GM23338 (cell line): ENCODE data around the gene ONECUT3. TPM values are rescaled to one million over a fixed set of nuclear protein-coding genes. Genes with fewer than 3 reads are reported as not detected.

Experiments
- ATAC-seq: fragments of 200-7000 bp; cut with Tn5 transposase; 3 replicates; pipeline ENCODE4 v1.9.1; 2020
- DNase-seq: peaks from one replicate; pipeline ENCODE4 v3.0.0-alpha.2; 2015; ENCODE audit warnings: low spot score
- H2AFZ ChIP-seq: fragments of 200-600 bp; sonication (generic); 2 replicates; pipeline ENCODE4 v1.8.0; 2016; ENCODE audit warnings: antibody characterized with exemption, mild to moderate bottlenecking, moderate library complexity
- H3F3A ChIP-seq: fragments of 200-600 bp; sonication (generic); replicated peaks from 2 replicates; pipeline ENCODE4 v1.8.0; 2017; ENCODE audit warnings: antibody characterized with exemption, mixed run types, low read depth
- H3K27ac ChIP-seq: fragments of 200-600 bp; sonication (generic); 2 replicates; pipeline ENCODE4 v1.6.1; 2016; ENCODE audit warnings: low read depth
- H3K27me3 ChIP-seq: fragments of 200-600 bp; sonication (generic); 2 replicates; pipeline ENCODE4 v1.8.0; 2016; ENCODE audit warnings: mild to moderate bottlenecking, mixed run types, moderate library complexity; ENCODE audit not compliant: insufficient read depth
- H3K36me3 ChIP-seq: fragments of 200-600 bp; sonication (generic); 2 replicates; pipeline ENCODE4 v1.8.0; 2016; ENCODE audit warnings: mild to moderate bottlenecking; ENCODE audit not compliant: insufficient read depth
- H3K4me1 ChIP-seq: fragments of 200-600 bp; sonication (generic); 2 replicates; pipeline ENCODE4 v1.8.0; 2016; ENCODE audit warnings: mild to moderate bottlenecking, moderate library complexity; ENCODE audit not compliant: insufficient read depth
- H3K4me2 ChIP-seq: fragments of 200-600 bp; sonication (generic); 2 replicates; pipeline ENCODE4 v1.7.1; 2017; ENCODE audit warnings: mixed run types
- H3K4me3 ChIP-seq: fragments of 200-600 bp; sonication (generic); 2 replicates; pipeline ENCODE4 v1.6.1; 2016; ENCODE audit warnings: mixed run types
- H3K79me2 ChIP-seq: fragments of 200-600 bp; sonication (generic); replicated peaks from 2 replicates; pipeline ENCODE4 v1.8.0; 2017; ENCODE audit warnings: mild to moderate bottlenecking; ENCODE audit not compliant: insufficient read depth
- H3K9me2 ChIP-seq: fragments of 200-600 bp; sonication (generic); 2 replicates; pipeline ENCODE4 v1.8.0; 2017; ENCODE audit not compliant: insufficient read depth
- H4K20me1 ChIP-seq: fragments of 200-600 bp; sonication (generic); replicated peaks from 2 replicates; pipeline ENCODE4 v1.8.0; 2017; ENCODE audit warnings: mild to moderate bottlenecking; ENCODE audit not compliant: insufficient read depth
- H3K27ac Mint-ChIP-seq: 2 replicates; pipeline ENCODE4 v1.8.0; 2020; ENCODE audit warnings: inconsistent platforms, mild to moderate bottlenecking, moderate library complexity, mixed read lengths
- H3K27me3 Mint-ChIP-seq: 3 replicates; pipeline ENCODE4 v1.8.0; 2022; ENCODE audit warnings: low read depth, mild to moderate bottlenecking, moderate library complexity, mixed read lengths, inconsistent platforms; ENCODE audit not compliant: insufficient read depth, poor library complexity
- H3K36me3 Mint-ChIP-seq: 3 replicates; pipeline ENCODE4 v1.8.0; 2021; ENCODE audit warnings: low read depth, mild to moderate bottlenecking, inconsistent platforms, moderate library complexity, mixed read lengths
- H3K4me1 Mint-ChIP-seq: 3 replicates; pipeline ENCODE4 v1.8.0; 2020; ENCODE audit warnings: mild to moderate bottlenecking, inconsistent platforms, mixed read lengths
- H3K4me3 Mint-ChIP-seq: 3 replicates; pipeline ENCODE4 v1.8.0; 2021; ENCODE audit warnings: moderate library complexity, mild to moderate bottlenecking, inconsistent platforms, mixed read lengths
- H3K9me3 Mint-ChIP-seq: 3 replicates; pipeline ENCODE4 v1.8.0; 2020; ENCODE audit warnings: moderate library complexity, mild to moderate bottlenecking, inconsistent platforms, mixed read lengths
- CREB1 ChIP-seq: fragments of 250-450 bp; sonication (Bioruptor Pico); IDR thresholded peaks from 2 replicates; pipeline ENCODE4 v1.5.0; 2020; ENCODE audit warnings: low read depth, mild to moderate bottlenecking, moderate library complexity
- CTCF ChIP-seq, 2 experiments: fragments of 200-600 bp in 1 of 2; sonication (generic) in 1 of 2; conservative IDR thresholded peaks; 2 replicates each; pipeline versions ENCODE4 v1.5.1 to v1.6.1; 2016 to 2017; ENCODE audit warnings: antibody characterized with exemption in 2 of 2, low read depth in 2 of 2, mild to moderate bottlenecking in 2 of 2, moderate library complexity in 1 of 2
- NANOG ChIP-seq: IDR thresholded peaks from 2 replicates; pipeline ENCODE4 v1.6.1; 2016; ENCODE audit warnings: antibody characterized with exemption, borderline replicate concordance
- POLR2AphosphoS5 ChIP-seq: IDR thresholded peaks from 2 replicates; pipeline ENCODE4 v1.6.1; 2016; ENCODE audit warnings: antibody characterized with exemption, low read depth
- ZNF114 ChIP-seq: fragments of 250-450 bp; sonication (Bioruptor Pico); IDR thresholded peaks from 2 replicates; pipeline ENCODE4 v1.5.0; 2020; ENCODE audit warnings: mild to moderate bottlenecking, moderate library complexity
- ZNF331 ChIP-seq: fragments of 250-450 bp; sonication (Bioruptor Pico); IDR thresholded peaks from 2 replicates; pipeline ENCODE4 v1.5.0; 2020; ENCODE audit warnings: low read depth, mild to moderate bottlenecking, moderate library complexity
- polyA plus RNA-seq: library from polyadenylated mRNA; unstranded; fragments of >200 nt; fragmentation: Nextera tagmentation; extraction: Ambion mirVana; gene quantifications from 2 replicates; pipeline ENCODE4 v1.2.1, GENCODE V29; 2016
- total RNA-seq: library from RNA; depleted of rRNA; stranded (reverse); fragments of >200 nt; shearing (Covaris generic); gene quantifications from 2 replicates; pipeline ENCODE4 v1.2.3, GENCODE V29; 2014

Gene ONECUT3
- total and polyA plus RNA-seq, 2 experiments from 2014 or later, result not detected

DNA sequence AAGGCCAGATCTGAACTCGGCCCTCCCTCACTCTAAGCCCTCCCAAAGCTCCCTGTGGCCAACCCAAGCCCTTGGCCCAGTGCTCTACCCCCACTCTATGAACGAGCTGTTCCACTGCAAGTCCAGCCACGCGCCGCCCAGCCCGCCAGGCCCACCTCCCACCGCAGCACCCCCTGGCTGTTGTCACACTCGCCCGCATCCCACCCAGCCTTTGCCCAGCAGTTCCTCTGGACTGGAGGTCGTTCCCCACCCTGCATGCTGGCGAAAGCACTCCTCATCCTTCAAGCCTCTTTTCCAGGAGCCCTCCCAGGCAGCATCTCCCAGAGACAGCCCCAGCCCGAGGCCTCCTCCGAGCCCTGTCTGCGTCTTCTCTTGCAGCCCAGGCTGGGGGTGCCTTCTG is 33.1 kb upstream of the ONECUT3 start:
- H3K27me3 ChIP-seq, result peaks cover 28% of the 10 kb centered on the region
- peak overlapping the region; percentile 47; the same call in 1 of the 2 replicates for H2AFZ ChIP-seq
- H3K4me2 ChIP-seq, result no peak overlapping the region
- no peaks in the 10 kb centered on the region for H4K20me1 ChIP-seq
- Mint-ChIP-seq H3K4me3 (no peak overlapping the region), H3K36me3 (no peaks in the 10 kb centered on the region; the same call in 2 of the 3 replicates), H3K4me1 (peaks cover 17% of the 10 kb centered on the region), H3K9me3 (peaks cover 6% of the 10 kb centered on the region; the same call in 2 of the 3 replicates), H3K27me3 (peaks cover 35% of the 10 kb centered on the region), H3K27ac (no peak overlapping the region)
- DNase-seq (peak; percentile 36), ATAC-seq (no peak; the same call in 1 of the 3 replicates)
- H3K4me3 ChIP-seq, result no peak overlapping the region
- no peak overlapping the region for H3K27ac ChIP-seq
- no peaks in the 10 kb centered on the region for H3K79me2 ChIP-seq
- H3K4me1 ChIP-seq, result no peaks in the 10 kb centered on the region
- H3F3A ChIP-seq, result 0 out of 2 replicates have a peak, but pooled peaks cover 15% of the 10 kb centered on the region
- TF ChIP-seq ZNF114 (no peak), CTCF (conservative IDR thresholded peaks at IDR 0.05; ENCODE audit: low read depth in 2 of 2) (peak; percentile 7 to 41; a peak in 2 of 4 replicates), NANOG (no peak)
- no peaks in the 10 kb centered on the region for H3K36me3 ChIP-seq
- 0 out of 2 replicates have a peak, but pooled peaks cover 3% of the 10 kb centered on the region for H3K9me2 ChIP-seq

- Histone ChIP-seq H3K4me2 (peak overlapping the region; percentile 87), H3F3A (peaks cover 15% of the 10 kb centered on the region), H3K9me2 (no peaks in the 10 kb centered on the region), H3K27me3 (peaks cover 35% of the 10 kb centered on the region), H3K4me1 (no peaks in the 10 kb centered on the region), H2AFZ (peak overlapping the region; percentile 97), H3K79me2 (no peaks in the 10 kb centered on the region), H3K36me3 (no peaks in the 10 kb centered on the region), H3K4me3 (peak overlapping the region; percentile 71), H3K27ac (no peak overlapping the region), H4K20me1 (no peaks in the 10 kb centered on the region)
- H3K36me3 Mint-ChIP-seq, result no peaks in the 10 kb centered on the region
- TF ChIP-seq POLR2AphosphoS5, result peak; percentile 32; the same call in 1 of the 2 replicates
- TF ChIP-seq CTCF (conservative IDR thresholded peaks at IDR 0.05; ENCODE audit: low read depth in 2 of 2), result peak in 1 of 2 experiments; percentile 22; a peak in 1 of 4 replicates
- TF ChIP-seq ZNF331 (CRISPR knock-in tag), result no peak
- no peak for TF ChIP-seq CREB1
- H3K4me1 Mint-ChIP-seq, result peaks cover 11% of the 10 kb centered on the region
- H3K27ac Mint-ChIP-seq, result no peak overlapping the region
- peak; percentile 89 for DNase-seq
- H3K27me3 Mint-ChIP-seq, result peaks cover 32% of the 10 kb centered on the region
- ATAC-seq, result peak; percentile 90
- no peaks in the 10 kb centered on the region for H3K9me3 Mint-ChIP-seq
- peak overlapping the region; percentile 74 for H3K4me3 Mint-ChIP-seq
Observed at GRCh38 chr19:1725100-1726064, 27.9 kb upstream of the ONECUT3 start.
